GM11168 (cell line): ENCODE results near the gene MYO9B.

ENCODE experiments used
- in situ Hi-C: fragments of 300-500 bp; cut with MboI; formaldehyde crosslinking; loops from one replicate; pipeline ENCODE4 v1.12.0; 2022; ENCODE audit warnings: low sequenced_read_pairs; ENCODE audit not compliant: unreplicated experiment

The MYO9B gene

DNA sequence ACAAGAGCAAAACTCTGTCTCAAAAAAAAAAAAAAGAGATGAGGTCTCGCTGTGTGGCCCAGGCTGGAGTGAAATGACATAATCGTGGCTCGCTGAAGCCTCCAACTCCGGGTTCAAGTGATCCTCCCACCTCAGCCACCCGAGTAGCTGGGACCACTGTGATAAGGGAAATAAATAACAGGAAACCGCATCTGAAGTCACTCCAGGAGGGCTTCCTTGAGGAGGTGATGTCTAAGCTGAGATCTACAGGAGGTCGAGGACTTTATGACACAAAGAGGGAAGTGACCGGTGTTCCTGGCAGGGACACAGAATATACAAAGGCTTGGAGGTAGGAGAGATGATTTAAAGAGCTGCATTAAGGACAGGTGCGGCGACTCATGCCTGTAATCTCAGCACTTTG is 179.1 kb downstream of the MYO9B start:
- in situ Hi-C loops: no loop called here

DNA sequence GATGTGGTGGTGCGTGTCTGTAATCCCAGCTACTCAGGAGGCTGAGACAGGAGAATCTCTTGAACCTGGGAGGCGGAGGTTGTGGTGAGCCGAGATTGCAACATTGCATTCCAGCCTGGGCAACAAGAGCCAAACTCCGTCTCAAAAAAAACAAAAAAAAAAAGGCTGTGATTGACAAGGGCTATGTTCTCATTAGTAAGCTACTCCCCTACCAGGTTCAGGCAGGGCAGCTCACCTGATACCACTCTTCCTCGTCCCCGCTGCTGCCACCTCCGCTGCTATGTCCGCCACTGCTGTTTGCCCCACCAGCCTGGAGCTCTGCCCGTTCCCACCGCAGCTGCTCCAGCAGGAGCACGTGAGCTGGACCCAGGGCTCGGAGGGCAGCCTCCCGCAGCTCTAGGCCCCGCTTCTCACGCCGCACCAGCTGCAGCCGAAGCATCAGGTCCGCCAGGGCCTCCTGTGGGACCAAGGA is 179.6 kb downstream of the MYO9B start:
- in situ Hi-C loops: no loop called here

GRCh38 chr19:17256130-17256529 is 180.6 kb downstream of the MYO9B start:
- in situ Hi-C loops: no loop called here

GRCh38 chr19:17259118-17259780 is 183.7 kb downstream of the MYO9B start:
- in situ Hi-C loops: no loop called here

DNA sequence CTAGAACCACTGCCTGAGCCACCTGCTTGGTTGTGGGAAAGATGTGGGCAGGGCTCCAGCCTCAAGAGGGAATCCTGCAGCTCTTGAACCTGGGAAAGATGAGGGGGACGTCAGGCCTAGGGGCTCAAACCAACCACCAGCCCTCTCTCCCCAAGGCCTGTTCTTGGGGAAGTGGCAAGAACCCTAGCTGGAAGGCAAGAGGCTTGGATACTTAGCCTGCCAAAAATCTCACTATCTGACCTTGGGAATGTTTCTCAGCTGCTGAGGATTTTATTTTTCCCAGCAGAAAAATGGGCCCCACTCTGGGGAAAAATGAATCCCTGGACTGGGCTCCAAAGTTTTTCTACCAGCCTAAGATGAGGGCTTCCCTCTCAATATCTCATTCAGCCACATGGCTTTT is 184.4 kb downstream of the MYO9B start:
- in situ Hi-C loops: no loop called here

GRCh38 chr19:17260842-17261325 is 185.3 kb downstream of the MYO9B start:
- in situ Hi-C loops: no loop called here

DNA sequence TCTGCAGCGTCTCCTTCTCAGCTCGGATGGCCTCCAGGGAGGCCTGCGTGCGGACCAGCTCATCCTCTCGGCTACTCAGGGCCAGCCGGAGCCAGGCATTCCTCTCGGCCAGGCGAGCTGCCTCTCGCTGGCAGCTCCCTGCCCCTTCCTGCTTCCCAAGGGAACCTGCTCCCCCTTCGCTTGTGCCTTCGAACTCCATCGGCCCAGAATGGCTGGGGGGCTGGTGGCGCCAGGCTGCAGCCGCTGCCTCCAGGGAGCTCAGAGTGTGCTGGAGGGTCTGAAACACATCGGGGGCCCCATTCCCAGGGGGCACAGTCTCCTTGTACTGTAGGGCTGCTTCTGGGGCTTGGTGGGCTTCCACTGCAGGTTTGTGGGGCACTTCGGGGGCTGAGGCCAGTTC is 187.0 kb downstream of the MYO9B start:
- in situ Hi-C loops: no loop called here
